ENCODE results near the gene FRMD4A. TPM values are rescaled to one million over a fixed set of nuclear protein-coding genes. Genes with fewer than 3 reads are reported as not detected.

The FRMD4A gene
- total and polyA plus RNA-seq, 7 donors: 3.0 to 27.8 (median 14.4) TPM

DNA sequence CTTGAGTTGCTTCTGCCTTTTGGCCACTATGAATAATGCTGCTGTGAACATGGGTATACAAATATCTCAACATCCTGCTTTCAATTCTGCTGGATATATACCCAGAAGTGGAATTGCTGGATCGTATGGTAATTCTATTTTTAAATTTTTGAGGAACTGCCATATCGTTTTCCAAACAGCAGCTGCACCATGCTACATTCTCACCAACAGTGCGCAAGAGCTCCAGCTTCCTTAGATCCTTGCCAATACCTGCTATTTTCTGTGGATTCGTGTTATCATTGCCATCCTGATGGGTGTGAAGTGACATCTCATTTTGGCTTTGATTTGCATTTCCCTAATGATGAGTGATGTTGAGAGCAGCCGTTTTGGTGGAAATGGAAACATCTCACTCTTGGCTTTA, 26.7 kb downstream of the FRMD4A start:
- Histone ChIP-seq H3K4me3 (no peak overlapping the region), H3K9me3 (no peaks in the 10 kb centered on the region), H3K27me3 (no peaks in the 10 kb centered on the region), H3K4me1 (no peaks in the 10 kb centered on the region), H3K36me3 (no peaks in the 10 kb centered on the region), H3K27ac (no peak overlapping the region)
- DNase-seq: no peak
- no peak for TF ChIP-seq POLR2AphosphoS5 (IDR thresholded peaks at IDR 0.05)
- no peak for TF ChIP-seq EP300 (IDR thresholded peaks at IDR 0.05)
- TF ChIP-seq POLR2A (IDR thresholded peaks at IDR 0.05): no peak
- TF ChIP-seq, protein P1, sequence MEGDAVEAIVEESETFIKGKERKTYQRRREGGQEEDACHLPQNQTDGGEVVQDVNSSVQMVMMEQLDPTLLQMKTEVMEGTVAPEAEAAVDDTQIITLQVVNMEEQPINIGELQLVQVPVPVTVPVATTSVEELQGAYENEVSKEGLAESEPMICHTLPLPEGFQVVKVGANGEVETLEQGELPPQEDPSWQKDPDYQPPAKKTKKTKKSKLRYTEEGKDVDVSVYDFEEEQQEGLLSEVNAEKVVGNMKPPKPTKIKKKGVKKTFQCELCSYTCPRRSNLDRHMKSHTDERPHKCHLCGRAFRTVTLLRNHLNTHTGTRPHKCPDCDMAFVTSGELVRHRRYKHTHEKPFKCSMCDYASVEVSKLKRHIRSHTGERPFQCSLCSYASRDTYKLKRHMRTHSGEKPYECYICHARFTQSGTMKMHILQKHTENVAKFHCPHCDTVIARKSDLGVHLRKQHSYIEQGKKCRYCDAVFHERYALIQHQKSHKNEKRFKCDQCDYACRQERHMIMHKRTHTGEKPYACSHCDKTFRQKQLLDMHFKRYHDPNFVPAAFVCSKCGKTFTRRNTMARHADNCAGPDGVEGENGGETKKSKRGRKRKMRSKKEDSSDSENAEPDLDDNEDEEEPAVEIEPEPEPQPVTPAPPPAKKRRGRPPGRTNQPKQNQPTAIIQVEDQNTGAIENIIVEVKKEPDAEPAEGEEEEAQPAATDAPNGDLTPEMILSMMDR (IDR thresholded peaks at IDR 0.05): no peak
- intact Hi-C loops (cut with DNase I): no loop called here
- 79 to 83% methylated on average over 5 of the region's 5 CpGs for WGBS, 2 donors

DNA sequence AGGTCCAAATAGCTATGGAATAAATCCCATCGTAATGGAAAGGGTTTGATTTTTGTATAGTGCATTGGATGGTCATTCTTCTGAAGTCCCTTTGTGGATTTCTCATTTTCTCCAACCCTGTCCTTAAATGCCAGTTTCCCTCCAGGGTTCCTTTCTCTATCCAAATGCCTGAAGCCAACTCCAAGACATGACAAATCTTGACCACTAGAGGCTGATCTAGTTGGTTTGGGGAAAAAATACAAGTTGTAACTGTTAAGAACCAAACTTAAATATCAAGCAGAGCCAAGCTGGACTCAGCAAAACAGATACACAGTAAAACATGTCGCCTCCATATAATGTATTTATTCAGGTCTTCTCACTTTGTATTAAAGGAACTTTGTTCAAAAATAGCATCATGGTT, 28.7 kb downstream of the FRMD4A start:
- DNase-seq: no peak
- 52 to 64% methylated on average over 2 of the region's 2 CpGs for WGBS, 2 donors
- H3K4me1 ChIP-seq: no peaks in the 10 kb centered on the region
- no peaks in the 10 kb centered on the region for H3K27me3 ChIP-seq
- TF ChIP-seq EP300 (IDR thresholded peaks at IDR 0.05) (no peak), POLR2AphosphoS5 (IDR thresholded peaks at IDR 0.05) (no peak), POLR2A (IDR thresholded peaks at IDR 0.05) (no peak)
- TF ChIP-seq, protein P1 (IDR thresholded peaks at IDR 0.05): no peak
- intact Hi-C loops (cut with DNase I): no loop called here
- no peaks in the 10 kb centered on the region for H3K36me3 ChIP-seq
- H3K27ac ChIP-seq: no peak overlapping the region
- H3K9me3 ChIP-seq: no peaks in the 10 kb centered on the region
- H3K4me3 ChIP-seq: no peak overlapping the region

DNA sequence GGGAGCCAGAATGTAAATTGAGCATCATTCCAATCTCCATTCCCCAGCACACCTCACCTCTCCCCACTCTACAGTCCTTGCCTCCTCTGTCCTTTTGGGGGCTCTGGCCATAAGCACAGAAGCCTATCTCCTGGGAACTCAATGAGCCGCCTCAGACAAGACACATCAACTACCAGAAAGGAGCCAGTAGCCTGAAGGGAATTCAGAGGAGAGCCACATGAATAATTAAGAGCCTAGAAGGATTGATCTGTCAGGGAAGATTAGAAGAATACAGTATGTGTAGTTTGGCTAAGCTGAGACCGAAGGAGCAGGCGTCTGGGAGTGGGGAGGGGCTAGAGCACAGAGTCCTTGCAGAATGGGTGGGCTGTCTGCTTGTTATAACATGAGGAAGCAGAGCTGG, 31.2 kb downstream of the FRMD4A start:
- no peak overlapping the region for H3K4me3 ChIP-seq
- intact Hi-C loops (cut with DNase I): no loop called here
- H3K27me3 ChIP-seq: no peaks in the 10 kb centered on the region
- H3K36me3 ChIP-seq: no peaks in the 10 kb centered on the region
- WGBS, 2 donors: 76 to 82% methylated on average over 3 of the region's 3 CpGs
- H3K9me3 ChIP-seq: no peaks in the 10 kb centered on the region
- peaks cover 0 to 7% (median 2%) of the 10 kb centered on the region in 4 donors for H3K4me1 ChIP-seq
- no peak overlapping the region for H3K27ac ChIP-seq
- DNase-seq: no peak
- TF ChIP-seq EP300 (IDR thresholded peaks at IDR 0.05) (no peak), POLR2A (IDR thresholded peaks at IDR 0.05) (no peak), POLR2AphosphoS5 (IDR thresholded peaks at IDR 0.05) (no peak)
- TF ChIP-seq, protein P1 (IDR thresholded peaks at IDR 0.05): no peak

DNA sequence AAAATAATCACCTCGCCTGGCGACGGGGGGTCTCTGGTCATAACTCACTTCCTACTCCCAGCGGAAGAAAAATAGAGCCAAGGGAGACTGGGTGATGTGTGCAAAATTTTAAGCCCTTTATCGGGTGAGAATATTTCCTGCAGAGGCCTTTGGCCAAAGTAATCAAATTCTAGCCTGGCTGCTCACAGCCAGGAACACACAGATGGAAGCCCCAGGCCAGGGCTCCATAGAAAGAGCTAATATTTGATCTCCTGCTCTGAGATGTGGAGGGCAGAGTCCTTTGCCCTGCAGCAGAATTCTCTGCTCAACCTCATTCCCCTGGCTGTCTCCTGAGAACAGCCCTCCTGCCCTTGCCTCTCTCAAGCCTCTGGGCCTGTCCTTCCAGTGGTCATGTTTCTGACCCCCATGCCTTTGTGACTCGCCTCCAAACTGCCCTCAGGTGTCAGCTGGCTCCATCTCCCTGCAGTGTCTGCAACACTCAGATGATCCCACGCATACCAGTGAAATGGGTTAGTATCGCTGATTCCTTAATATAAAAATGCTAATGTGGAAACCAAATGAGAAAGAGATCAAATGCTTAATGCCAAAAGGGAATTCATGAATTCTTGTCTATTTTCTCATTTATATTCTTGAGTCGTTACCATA, 34.5 kb downstream of the FRMD4A start:
- peaks cover 0 to 7% (median 2%) of the 10 kb centered on the region in 4 donors for H3K4me1 ChIP-seq
- no peaks in the 10 kb centered on the region for H3K36me3 ChIP-seq
- intact Hi-C loops (cut with DNase I): no loop called here
- no peak overlapping the region for H3K4me3 ChIP-seq
- H3K27ac ChIP-seq: no peak overlapping the region
- DNase-seq: no peak
- TF ChIP-seq, protein P1 (IDR thresholded peaks at IDR 0.05): no peak
- TF ChIP-seq POLR2AphosphoS5 (IDR thresholded peaks at IDR 0.05) (no peak), POLR2A (IDR thresholded peaks at IDR 0.05) (no peak), EP300 (IDR thresholded peaks at IDR 0.05) (no peak)
- 74 to 79% methylated on average over 9 of the region's 9 CpGs for WGBS, 2 donors
- no peaks in the 10 kb centered on the region for H3K27me3 ChIP-seq
- H3K9me3 ChIP-seq: peaks cover 0 to 3% (median 0%) of the 10 kb centered on the region in 4 donors
